Activated naive CD4-positive, alpha-beta T cell treated with Interleukin-2 at 50 U/mL for 16 hours (primary cell): Measurements from ENCODE around the gene TGM5.
A peak's percentile ranks its signal among the peaks of the same experiment; 100 is the strongest.
"Not testable (repeated sequence)": the region's sequence is repeated elsewhere in the genome, so short reads cannot be mapped to it uniquely, and the experiment has no call there.

Experiments used
- DNase-seq: peaks from one replicate; pipeline ENCODE4 v3.0.0-alpha.2; 2020

TGM5 gene

GRCh38 chr15:43214592-43215295, 52.0 kb downstream of the TGM5 start:
- no peak for DNase-seq

DNA sequence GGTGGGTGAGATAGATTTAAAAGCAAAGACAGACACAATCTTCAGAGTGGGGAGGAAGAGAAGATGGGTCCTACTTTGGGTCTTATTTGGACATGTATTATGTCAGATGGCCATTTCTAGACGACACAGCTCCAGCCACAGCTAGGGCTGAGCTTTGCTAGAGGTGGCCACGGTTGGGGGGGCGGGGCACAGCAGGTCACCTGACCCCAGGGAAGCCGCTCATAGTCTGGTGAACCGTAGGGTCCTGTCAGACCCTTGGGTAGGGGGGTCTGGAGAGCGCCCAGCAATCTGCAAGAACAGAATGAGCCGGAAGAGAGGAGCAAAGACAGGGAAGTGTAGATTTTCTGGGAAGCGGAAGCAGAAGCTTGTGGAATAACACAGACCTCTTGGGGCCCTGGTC, 52.6 kb downstream of the TGM5 start:
- DNase-seq, result no peak

DNA sequence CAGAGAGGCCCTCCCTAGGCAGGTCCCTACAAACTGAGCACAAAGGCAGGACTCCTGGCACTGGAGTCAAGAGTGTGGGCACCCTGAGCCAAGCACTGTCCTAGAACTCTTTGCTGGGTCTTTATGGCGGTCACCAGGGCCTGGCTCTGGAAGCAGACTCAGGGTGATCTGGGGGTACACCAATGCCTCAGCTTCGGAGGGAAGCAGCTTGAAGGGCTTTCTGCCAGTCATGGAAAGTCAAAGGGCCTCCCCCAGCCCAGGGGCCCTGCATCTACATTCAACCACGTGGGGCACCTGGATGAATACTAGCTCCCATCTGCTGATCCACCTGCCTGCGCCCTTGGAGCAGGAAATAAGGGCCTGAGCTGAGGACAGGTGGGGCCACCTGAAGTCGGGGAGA, 53.3 kb downstream of the TGM5 start:
- DNase-seq, result no peak

DNA sequence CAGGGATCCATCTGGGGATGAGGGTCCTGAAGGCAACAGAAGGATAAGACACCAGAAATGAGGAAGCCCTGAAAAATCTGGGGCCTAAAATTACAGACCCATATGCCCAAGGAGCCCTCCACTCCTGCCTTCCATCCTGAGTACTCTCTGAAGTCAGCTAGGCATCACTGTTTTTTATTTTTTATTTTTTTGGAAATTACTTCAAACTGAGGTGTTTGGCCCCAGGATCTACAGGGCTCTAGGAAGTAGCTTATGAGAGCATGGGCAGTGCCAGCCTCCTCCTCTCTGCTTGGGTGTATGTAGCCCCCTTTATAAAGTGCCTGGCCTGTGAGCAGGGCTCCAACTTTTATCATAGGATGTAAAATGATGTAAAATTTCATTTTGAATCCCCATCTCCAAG, 53.8 kb downstream of the TGM5 start:
- no peak for DNase-seq

DNA sequence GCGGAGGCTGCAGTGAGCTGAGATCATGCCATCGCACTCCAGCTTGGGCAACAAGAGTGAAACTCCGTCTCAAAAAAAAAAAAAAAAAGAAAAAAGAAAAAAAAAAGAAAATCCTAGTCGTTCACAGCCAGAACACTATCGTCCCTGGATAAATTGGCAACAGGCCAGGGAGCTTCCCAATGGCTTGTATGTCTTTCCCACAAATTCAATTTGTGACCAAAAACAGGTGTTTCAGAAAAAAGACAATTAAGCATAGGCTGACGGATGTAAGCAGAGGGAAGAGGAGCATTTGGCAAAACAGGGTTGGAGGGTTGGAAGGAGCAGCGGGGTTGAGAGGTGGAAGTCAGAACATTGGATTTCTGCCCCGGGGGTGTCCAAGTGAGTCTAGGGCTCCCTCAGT, 54.4 kb downstream of the TGM5 start:
- no peak for DNase-seq

GRCh38 chr15:43211224-43211735, 55.4 kb downstream of the TGM5 start:
- DNase-seq, result no peak

GRCh38 chr15:43210807-43211206, 55.9 kb downstream of the TGM5 start:
- no peak for DNase-seq

DNA sequence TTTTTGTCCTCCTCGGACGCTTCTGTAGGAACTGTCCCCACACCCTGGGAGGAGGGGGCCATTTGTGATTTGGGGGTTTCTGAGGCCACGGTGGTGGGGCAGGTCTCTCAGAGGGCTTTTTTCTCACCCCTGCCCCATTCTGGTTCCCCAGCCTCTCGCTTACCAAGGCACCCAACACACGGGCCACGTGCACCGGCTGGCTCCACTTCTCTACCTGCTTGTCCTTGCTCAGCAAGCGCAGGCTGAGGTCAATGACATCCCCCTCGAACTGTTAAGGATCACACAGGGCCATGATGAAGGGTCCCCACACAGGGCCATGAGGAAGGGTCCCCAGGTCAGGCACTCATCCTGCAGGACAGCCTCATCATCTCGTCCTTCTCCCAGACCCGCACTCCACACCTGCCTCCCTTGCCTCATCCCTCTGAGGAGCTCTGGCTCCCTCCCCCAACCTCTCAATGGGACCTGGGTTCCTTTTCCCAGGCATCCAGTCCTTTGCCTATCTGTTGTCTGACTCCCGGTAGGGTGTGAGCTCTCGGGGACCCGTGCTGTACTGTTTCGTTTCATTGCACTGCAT, 56.5 kb downstream of the TGM5 start:
- no peak for DNase-seq

- DNase-seq, result no peak
These were observed 57.5 kb downstream of the TGM5 start for GRCh38 chr15:43209059-43209824.

GRCh38 chr15:43208052-43209002, 58.4 kb downstream of the TGM5 start:
- DNase-seq, result no peak

GRCh38 chr15:43207024-43207423, 59.7 kb downstream of the TGM5 start:
- no peak for DNase-seq

DNA sequence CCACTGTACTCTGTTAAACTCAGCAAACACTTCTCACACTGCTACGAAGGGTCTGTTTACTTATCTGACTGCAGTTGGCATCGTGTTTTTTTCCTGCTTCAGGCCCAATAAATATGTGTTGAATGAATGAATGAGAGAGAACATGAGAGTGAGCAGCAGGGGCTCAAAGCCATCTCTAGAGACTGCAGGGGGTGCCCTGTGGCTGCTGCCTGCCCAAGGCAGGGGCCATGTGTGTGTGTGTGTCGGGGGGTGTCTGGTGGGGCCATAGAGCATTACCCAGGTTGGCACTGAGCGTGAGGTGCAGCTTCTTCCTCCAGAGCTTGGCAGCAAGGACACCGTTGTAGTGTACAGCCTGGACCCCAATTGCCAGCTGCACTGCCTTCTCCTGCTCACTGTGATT, 60.7 kb downstream of the TGM5 start:
- no peak for DNase-seq

DNA sequence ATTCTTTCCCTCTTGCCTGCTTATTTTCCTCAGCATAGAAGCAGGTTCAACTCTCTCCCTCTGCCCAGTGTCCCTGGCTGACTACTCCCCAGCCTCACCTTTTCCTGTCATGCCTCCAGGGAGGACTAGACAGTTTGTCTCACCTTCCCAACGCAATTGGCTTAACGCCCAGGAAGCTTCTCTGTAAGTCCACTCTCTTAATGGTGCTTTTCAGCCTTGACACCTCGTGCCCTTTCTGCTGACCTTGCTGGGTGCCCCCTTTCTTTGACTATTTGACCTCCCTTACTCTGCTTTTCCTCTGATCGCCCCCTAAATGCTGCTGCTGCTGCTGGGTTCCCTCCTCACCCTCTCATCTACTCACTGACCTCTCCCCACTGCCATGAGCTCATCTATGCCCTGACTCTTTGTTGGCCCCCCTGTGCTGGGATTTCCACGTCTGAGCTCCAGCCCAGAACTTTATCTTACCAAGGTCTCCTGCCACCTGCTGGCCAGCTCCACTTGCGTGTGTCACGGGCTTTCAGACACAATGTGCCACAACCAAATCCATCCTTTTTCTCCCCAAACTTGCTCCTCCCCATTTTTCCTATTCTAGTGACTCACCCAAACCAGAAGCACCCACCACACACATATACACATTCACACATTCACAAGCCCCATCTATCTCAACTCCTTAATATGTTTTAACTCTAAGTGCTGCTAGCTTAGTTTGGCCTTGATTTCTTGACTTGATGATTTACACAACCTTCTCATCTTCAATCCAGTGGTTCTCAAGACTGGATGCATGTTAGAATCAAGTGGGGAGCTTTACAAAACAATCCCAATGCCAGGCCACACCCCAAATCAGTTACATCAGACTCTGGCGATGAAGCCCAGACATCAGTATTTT, 62.5 kb downstream of the TGM5 start:
- peak; percentile 50 for DNase-seq

DNA sequence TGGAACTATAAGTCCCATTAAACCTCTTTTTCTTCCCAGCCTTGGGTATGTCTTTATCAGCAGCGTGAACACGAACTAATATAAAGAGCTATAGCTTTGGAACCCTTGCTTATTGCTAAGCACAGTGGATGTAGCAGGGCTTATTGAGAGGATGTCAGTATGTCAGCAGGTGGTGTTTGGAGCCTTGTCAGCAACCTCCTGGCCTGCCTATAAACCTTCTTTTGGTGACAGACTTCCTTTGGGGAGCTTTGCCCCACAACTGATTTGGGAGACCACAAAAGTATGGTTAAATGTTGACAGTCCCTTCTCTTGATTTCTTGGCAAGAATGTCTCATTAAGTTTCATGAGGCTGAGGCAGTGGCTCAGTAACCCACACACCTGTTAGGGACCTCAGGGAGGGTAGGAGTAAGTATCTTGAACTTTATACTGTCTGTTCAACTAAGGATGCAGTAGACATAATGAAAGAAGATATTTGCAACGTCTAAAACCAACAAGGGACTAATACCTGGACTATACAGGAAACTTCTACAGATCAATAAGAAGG, 66.7 kb downstream of the TGM5 start:
- no peak for DNase-seq

DNA sequence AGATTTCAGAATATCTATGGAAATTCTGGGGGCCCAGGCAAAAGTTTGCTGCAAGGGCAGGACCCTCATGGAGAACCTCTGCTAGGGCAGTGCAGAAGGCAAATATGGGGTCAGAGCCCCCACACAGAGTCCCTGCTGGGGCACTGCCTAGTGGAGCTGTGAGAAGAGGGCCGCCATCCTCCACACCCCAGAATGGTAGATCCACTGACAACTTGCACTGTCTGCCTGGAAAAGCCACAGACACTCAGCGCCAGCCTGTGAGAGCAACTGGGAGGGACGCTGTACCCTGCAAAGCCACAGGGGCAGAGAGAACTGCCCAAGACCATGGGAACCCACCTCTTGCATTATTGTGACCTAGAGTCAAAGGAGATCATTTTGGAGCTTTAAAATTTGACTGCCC, 67.7 kb downstream of the TGM5 start:
- DNase-seq, result no peak

DNA sequence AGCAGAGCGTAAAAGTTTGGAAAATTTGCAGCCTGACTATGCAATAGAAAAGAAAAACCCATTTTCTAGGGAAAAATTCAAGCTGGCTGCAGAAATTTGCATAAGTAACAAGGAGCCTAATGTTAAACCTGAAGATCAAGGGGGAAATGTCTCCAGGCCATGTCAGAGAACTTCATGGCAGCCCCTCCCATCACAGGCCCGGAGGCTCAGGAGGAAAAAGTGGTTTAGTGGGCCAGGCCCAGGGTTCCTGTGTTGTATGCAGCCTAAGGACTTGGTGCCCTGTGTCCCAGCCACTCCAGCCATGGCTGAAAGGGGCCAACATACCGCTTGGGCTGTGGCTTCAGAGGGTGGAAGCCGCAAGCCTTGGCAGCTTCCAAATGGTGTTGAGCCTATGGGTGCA, 68.2 kb downstream of the TGM5 start:
- not testable (repeated sequence) for DNase-seq

- not testable (repeated sequence) for DNase-seq
These were observed 69.0 kb downstream of the TGM5 start for GRCh38 chr15:43197773-43198172.

- no peak for DNase-seq
These were observed 69.8 kb downstream of the TGM5 start for GRCh38 chr15:43196760-43197548.

DNA sequence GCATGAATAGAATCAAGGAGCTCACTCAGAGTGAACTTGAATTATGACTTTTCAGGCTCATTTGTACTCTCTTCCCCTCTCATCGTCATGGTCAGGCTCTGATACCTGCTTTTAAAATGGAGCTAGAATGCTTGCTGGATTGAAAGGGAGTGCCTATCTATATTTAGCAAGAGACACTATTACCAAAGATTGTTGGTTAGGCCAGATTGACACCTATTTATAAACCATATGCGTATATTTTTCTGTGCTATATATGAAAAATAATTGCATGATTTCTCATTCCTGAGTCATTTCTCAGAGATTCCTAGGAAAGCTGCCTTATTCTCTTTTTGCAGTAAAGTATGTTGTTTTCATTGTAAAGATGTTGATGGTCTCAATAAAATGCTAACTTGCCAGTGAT, 71.9 kb downstream of the TGM5 start:
- no peak for DNase-seq

DNA sequence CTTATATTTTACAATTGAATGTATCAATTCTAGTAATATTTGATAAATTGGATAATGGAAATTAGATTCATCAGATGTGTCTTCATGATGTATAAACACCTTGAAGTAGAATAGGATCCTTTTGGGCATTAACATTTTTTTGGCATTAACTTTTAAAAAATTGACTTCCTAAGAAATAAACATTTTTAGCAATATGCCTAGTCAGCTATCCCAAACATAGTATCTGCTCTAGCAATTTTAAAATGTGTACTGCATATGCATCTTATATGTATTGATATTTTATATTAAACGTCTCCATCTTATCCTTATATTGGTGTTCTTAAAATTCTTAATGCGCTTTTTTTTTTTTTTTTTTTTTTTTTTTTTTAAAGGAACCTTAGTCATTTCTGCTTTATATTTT, 73.0 kb downstream of the TGM5 start:
- no peak for DNase-seq

DNA sequence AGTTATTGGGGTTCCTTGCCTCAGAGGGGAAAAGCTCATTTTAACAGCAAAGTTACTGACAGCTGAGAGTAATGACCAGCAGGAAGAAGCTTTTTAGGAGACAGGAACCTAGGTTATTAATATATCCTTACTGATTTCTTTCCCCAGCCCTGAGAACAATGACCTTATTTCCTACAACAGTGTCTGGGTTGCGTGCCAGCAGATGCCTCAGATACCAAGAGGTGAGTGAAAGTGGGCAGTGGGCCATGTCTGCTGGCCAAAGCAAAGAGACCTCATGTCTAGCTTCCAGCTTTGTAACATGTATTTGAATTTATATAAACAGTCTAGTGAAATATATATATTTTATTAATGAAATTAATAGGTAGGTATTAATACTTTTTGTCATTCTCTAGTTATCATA, 76.5 kb downstream of the TGM5 start:
- no peak for DNase-seq
